ENCODE measurements around the gene PAFAH2.

PAFAH2 gene

GRCh38 chr1:25997828-25998761, at the start of gene PAFAH2:
PAFAH2 (minus strand) TSS chr1:25998063; CDS start chr1:25990816, 7,247 bp downstream.
- POLR2A ChIA-PET, result interaction anchor here (0.5 to 1.7 kb wide), 10 partner anchors 10 to 420 kb away, joined by 3 to 30 read pairs (median 4); partner anchors contain the start of gene MTFR1L
- CTCF ChIA-PET, result interaction anchor here (0.6 to 5.3 kb wide), 24 partner anchors 10 to 469 kb away, joined by 3 to 86 read pairs (median 3); no protein-coding TSS in a partner anchor
- Histone ChIP-seq H3K36me3 (ENCODE audit: control insufficient read depth in 2 of 2, insufficient read depth in 1 of 2, low read length in 2 of 2) (no peaks in the 10 kb centered on the region), H3K4me1 (ENCODE audit: control insufficient read depth, insufficient read depth, low read length) (no peaks in the 10 kb centered on the region), H3K4me3 (ENCODE audit: low read depth, low read length) (peak within 1 kb of the TSS; percentile 62), H3K9me3 (ENCODE audit: control insufficient read depth, insufficient read depth, low read depth, low read length) (no peaks in the 10 kb centered on the region), H3K27ac (ENCODE audit: extremely low read depth, low read depth, low read length) (peak within 1 kb of the TSS; percentile 4; the same call in 1 of the 2 replicates)
- peak; percentile 97 for TF ChIP-seq ZNF580 (tag by site-specific recombination; IDR thresholded peaks at IDR 0.05)
- TF ChIP-seq PRDM1 (tag by site-specific recombination; IDR thresholded peaks at IDR 0.05), result peak; percentile 81
- peak; percentile 84 for TF ChIP-seq ZNF518A (tag by site-specific recombination; conservative IDR thresholded peaks at IDR 0.05; ENCODE audit: low read depth)
- TF ChIP-seq ZNF747 (tag by site-specific recombination; IDR thresholded peaks at IDR 0.05), result peak; percentile 93; the same call in 1 of the 2 replicates
- no peak for TF ChIP-seq RBAK (tag by site-specific recombination; IDR thresholded peaks at IDR 0.05)
- peak; percentile 59 for TF ChIP-seq REST (tag by site-specific recombination; IDR thresholded peaks at IDR 0.05)
- TF ChIP-seq ZNF560 (tag by site-specific recombination; IDR thresholded peaks at IDR 0.05; ENCODE audit: borderline replicate concordance), result no peak
- TF ChIP-seq ZBTB26 (tag by site-specific recombination; optimal IDR thresholded peaks at IDR 0.05), result peak; percentile 71
- no peak; the same call in 1 of the 2 replicates for TF ChIP-seq ZNF350 (tag by site-specific recombination; IDR thresholded peaks at IDR 0.05)
- TF ChIP-seq ZBTB20 (tag by site-specific recombination; IDR thresholded peaks at IDR 0.05), result peak; percentile 93
- TF ChIP-seq ZNF510 (tag by site-specific recombination; IDR thresholded peaks at IDR 0.05; ENCODE audit: insufficient replicate concordance), result no peak
- peak; percentile 86 for TF ChIP-seq TRIM28 (IDR thresholded peaks at IDR 0.05; ENCODE audit: borderline replicate concordance, low read length)
- no peak for TF ChIP-seq ZNF138 (tag by site-specific recombination; IDR thresholded peaks at IDR 0.05; ENCODE audit: borderline replicate concordance)
- TF ChIP-seq ZNF621 (tag by site-specific recombination; IDR thresholded peaks at IDR 0.05), result no peak
- no peak for TF ChIP-seq ZNF274 (IDR thresholded peaks at IDR 0.05; ENCODE audit: low read length)
- no peak for TF ChIP-seq ZNF274 (tag by site-specific recombination; IDR thresholded peaks at IDR 0.05; ENCODE audit: borderline replicate concordance)
- TF ChIP-seq ZNF112 (tag by site-specific recombination; IDR thresholded peaks at IDR 0.05), result no peak
- peak; percentile 96 for TF ChIP-seq ZNF785 (tag by site-specific recombination; IDR thresholded peaks at IDR 0.05)
- peak; percentile 29; the same call in 1 of the 2 replicates for TF ChIP-seq GLIS2 (tag by site-specific recombination; IDR thresholded peaks at IDR 0.05)
- TF ChIP-seq ZNF169 (tag by site-specific recombination; IDR thresholded peaks at IDR 0.05), result peak; percentile 81; the same call in 1 of the 2 replicates
- peak; percentile 100 for TF ChIP-seq ZFP41 (tag by site-specific recombination; IDR thresholded peaks at IDR 0.05; ENCODE audit: borderline replicate concordance)
- TF ChIP-seq ZNF596 (tag by site-specific recombination; IDR thresholded peaks at IDR 0.05), result no peak
